Hepatocyte (in vitro differentiated cells): ENCODE data around the gene INTU.

Source experiments
- CTCF ChIP-seq: fragments of 200-600 bp; sonication (generic); IDR thresholded peaks from 2 replicates; pipeline ENCODE4 v1.5.1; 2016; ENCODE audit warnings: antibody characterized with exemption, mild to moderate bottlenecking; ENCODE audit not compliant: poor library complexity
- EZH2 ChIP-seq: fragments of 200-600 bp; sonication (generic); IDR thresholded peaks from 2 replicates; pipeline ENCODE4 v1.6.1; 2016; ENCODE audit warnings: antibody characterized with exemption, mild to moderate bottlenecking, borderline replicate concordance
- EZH2phosphoT487 ChIP-seq: fragments of 200-600 bp; sonication (generic); IDR thresholded peaks from one replicate; pipeline ENCODE4 v1.6.1; 2018; ENCODE audit warnings: antibody characterized with exemption, mild to moderate bottlenecking, low read depth, moderate library complexity; ENCODE audit not compliant: unreplicated experiment, severe bottlenecking

- TF ChIP-seq CTCF (no peak), EZH2 (no peak), EZH2phosphoT487 (no peak)
Observed at GRCh38 chr4:127641524-127641923, 8.8 kb downstream of the INTU start.
